Measurements from ENCODE around the gene CRABP2.

The CRABP2 gene

DNA sequence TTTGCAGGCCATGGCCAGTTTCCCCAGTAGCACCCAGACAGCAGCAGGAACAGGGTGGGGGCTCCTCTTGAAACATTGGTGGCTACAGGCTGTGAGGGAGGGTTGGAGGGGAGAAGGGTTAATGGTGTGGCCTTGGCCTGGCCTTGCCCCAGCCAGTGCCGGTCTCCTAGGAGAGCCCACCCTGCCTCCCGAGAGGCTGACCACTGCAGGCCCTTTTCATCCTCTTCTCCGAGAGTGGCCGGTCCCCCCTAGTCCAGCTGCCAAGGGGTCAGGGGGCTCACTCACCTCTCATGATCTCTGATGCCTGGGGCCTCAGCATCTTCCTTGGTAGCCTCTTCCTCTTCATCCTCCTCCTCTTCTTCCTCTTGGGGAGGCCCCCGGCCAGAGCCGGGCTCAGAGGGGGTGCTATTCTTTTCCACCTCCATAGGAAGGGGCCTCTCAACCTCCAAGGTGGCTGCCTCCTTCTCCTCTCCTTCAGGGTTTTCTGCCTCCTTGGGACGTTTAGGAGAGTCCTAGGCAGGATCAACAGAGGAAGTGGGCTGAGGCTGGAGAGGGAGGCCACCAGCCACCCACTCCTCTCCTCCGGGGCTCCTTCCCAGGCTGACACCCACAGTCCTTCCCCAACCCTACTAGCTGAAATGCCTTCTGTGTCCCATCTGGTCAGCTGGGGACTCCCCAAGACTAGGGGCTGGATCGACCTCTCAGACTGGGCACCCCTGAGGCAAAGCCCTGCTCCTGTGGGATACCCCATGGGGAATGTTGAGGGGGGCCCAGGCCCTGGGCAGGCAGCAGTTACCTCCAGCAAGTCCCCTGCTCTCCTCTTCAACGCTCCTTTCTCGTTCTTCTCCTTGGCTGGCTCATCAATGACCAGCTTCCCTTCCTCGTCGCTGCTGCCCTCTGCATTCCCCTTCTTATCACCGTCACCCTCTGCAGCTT, 38.3 kb upstream of the CRABP2 start:
- in situ Hi-C loops (cut with MboI; ENCODE audit: low pct_unique_long_range_greater_than_20kb, low sequenced_read_pairs) = no loop called here

DNA sequence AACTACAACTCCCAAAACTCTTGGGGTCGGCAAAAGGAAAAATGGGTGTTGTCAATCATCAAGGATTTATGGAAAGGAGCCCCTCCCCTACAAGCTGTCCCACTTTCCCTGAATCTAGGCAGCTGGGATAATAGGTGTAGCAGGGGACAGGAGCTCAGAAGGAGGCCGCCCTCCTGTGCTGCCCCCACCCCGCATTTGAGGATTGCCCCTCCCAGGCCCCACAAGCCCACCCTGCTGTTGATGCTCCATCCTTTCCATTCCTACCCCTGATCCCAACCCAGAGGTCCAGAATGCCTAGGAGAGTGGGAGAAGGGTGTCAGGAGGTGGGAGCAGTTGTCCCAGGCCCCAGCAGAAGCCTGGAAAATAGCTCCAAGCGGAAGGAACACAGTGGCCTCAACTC, 37.4 kb upstream of the CRABP2 start:
- DNase-seq = no peak
- in situ Hi-C loops (cut with MboI; ENCODE audit: low pct_unique_long_range_greater_than_20kb, low sequenced_read_pairs) = no loop called here

More for the DNA sequence above, 38.3 kb upstream of the CRABP2 start:
- no peak for DNase-seq

DNA sequence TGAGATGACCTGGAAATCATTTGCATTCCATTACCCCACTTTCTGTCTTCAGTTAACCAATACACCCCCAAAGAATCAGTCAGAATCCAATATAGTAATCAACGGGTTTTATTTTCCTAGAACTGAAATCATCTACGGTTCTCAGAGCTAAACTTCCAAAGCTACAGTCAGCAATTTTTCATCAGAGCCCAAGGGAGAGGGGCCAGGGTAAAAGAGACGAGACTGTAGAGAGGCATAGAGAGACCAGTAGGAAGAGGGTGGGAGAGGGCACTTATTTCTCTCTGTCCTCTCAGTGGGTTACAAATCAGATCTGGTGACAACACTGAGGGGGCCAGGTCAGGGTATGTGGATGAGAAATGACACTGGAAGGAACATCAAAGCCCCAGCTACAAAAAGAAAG, 36.6 kb upstream of the CRABP2 start:
- in situ Hi-C loops (cut with MboI; ENCODE audit: low pct_unique_long_range_greater_than_20kb, low sequenced_read_pairs) = no loop called here
- DNase-seq = no peak

DNA sequence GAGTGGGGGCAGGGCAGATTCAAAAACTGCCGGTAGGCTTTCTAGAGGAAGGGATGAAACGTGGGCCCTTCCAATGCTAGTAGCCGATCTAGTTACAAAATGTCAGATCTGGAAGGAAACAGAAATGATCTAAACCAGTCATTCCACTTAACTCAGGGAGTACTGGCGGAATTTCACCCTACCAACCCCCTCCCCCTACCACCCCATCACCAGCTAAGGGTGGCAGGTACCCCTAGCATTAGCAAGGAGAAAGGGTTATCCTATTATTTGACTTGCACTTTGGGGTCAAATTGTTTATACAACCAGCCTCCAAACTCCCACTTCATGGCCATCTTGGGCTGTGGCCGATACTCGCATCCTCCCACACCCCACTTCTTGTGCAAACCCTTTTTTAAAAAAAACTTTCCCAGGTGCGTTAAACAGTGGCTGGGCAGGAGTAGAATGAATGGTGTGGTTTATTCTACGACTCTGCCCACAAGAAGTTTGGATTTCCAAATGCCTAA, 36.1 kb upstream of the CRABP2 start:
- in situ Hi-C loops (cut with MboI; ENCODE audit: low pct_unique_long_range_greater_than_20kb, low sequenced_read_pairs) = no loop called here

DNA sequence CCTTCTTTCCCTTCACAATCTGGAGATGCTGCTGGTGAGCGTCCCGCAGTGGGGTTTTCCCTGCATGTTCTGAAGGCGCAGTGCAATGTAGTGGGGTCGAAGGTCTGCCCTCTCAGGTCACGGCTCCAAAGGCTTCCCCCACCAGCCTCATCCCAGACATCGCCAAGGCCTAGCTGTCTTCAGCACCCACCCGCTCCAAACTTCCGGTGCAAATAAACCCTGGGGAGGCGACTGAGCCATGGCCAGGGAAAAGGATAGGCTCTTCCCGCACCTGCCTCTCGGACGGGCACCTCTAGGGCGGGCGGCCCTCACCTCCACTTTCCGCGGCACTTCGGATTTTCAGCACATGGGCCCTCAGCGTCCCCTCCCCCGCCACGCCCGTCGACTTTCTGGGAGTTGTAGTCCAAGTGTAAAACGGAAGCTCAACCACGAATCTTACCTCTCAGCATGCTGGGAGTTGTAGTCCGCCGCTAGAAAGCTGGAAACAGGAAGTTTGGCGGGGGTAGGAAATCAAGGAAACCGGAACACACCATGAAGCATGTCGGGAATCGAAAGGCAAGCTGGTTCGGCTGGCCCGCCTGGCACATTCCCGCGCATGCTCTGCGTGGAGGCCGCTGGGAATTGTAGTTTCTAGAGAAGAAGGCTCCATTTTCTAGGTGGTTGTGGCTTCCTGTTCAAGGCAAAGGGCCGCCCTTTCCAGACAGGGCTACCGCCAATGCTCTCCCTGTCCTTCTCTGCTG, 35.5 kb upstream of the CRABP2 start, which contains the start of gene MRPL24:
Gene MRPL24 (minus strand): TSS at position 348 of the 740 bp plus-strand sequence. CDS start 2,384 bp downstream, outside the sequence.
- DNase-seq = peak; percentile 100
- in situ Hi-C loops (cut with MboI; ENCODE audit: low pct_unique_long_range_greater_than_20kb, low sequenced_read_pairs) = no loop called here

More for the DNA sequence above, 36.1 kb upstream of the CRABP2 start:
- DNase-seq = no peak

DNA sequence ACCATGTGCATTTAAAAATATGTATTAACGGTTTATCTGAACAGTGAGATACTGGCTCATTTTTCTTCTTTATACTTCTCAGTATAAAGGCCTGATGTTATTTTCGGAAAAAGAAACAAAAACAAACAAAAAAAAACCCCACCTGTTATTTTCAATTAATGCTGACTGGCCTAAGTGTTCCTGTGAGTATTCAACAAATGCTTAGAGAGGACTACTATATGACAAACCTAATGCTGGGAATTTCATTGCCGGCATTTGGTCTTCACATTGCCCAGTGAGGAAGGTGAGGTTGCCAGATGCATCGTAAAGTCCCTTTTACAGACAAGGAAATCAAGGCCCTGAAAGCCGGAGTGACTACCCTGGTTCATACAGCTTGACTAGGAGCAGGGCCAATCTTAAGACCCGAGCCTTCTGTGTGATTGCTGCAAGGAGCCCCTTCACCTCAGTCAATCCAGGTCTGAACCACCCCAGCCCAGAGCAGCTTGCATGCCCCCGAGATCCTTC, 34.9 kb upstream of the CRABP2 start:
- in situ Hi-C loops (cut with MboI; ENCODE audit: low pct_unique_long_range_greater_than_20kb, low sequenced_read_pairs) = no loop called here
- DNase-seq = no peak

DNA sequence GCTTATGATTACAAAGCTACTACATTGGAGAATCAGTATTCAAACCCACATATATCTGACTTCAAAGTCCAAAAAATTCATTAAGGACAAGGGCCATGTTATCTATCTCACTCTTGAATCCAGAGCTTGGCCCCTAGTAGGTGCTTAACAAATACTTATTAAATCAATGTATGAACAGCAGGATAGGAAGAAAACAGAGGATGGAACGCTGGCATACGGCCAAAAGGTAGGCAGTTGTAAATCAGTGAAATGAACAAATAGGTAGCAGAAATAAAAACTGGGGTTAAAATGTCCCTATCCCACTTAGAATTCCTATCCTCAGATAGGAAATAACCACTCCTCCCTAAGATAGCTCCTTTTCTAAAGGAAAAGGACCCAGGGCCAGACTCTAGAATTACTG, 33.5 kb upstream of the CRABP2 start:
- DNase-seq = no peak
- in situ Hi-C loops (cut with MboI; ENCODE audit: low pct_unique_long_range_greater_than_20kb, low sequenced_read_pairs) = no loop called here

DNA sequence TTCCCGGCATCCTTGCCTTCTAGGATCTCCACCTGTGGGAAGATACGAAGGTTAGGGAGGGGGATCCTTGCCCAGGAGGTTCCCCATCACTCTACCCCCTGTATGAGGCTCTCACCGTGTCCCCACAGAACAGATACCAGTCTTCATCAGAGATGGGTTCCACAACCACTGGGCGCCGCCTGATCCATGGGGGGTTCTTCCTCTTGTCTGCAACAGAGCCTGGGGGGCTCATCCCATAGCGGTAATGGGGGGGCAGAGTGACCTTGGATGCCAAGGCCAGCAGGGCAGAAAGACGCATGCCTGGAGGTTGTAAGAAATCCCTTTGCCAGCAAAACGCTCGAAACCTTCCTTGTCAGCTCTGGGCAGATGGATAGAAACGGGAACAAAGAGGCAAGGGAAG, 33.0 kb upstream of the CRABP2 start:
- no peak for DNase-seq
- in situ Hi-C loops (cut with MboI; ENCODE audit: low pct_unique_long_range_greater_than_20kb, low sequenced_read_pairs) = no loop called here

DNA sequence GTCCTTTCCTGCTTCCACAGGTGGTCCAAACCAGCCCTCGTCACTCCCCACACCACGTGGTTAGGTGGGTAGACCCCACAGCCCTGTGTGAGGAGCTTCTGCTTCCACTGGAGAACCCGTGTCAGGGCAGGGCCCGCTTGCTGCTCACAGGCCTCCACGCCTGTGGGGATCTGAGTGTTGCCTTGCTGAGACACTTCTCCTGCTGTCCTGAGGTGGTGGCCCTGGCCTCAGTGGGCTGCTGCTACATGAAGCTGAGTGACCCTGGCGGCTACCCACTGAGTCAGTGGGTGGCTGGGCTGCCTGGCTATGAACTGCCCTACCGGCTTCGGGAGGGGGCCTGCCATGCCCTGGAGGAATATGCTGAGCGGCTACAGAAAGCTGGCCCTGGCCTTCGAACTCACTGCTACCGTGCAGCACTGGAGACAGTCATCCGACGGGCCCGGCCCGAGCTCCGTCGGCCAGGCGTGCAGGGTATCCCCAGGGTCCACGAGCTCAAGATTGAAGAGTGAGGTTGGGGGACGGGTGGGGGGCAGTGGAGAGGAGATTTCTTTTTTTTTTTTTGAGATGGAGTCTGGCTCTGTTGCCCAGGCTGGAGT, 28.7 kb upstream of the CRABP2 start:
- in situ Hi-C loops (cut with MboI; ENCODE audit: low pct_unique_long_range_greater_than_20kb, low sequenced_read_pairs) = no loop called here
- DNase-seq = no peak

DNA sequence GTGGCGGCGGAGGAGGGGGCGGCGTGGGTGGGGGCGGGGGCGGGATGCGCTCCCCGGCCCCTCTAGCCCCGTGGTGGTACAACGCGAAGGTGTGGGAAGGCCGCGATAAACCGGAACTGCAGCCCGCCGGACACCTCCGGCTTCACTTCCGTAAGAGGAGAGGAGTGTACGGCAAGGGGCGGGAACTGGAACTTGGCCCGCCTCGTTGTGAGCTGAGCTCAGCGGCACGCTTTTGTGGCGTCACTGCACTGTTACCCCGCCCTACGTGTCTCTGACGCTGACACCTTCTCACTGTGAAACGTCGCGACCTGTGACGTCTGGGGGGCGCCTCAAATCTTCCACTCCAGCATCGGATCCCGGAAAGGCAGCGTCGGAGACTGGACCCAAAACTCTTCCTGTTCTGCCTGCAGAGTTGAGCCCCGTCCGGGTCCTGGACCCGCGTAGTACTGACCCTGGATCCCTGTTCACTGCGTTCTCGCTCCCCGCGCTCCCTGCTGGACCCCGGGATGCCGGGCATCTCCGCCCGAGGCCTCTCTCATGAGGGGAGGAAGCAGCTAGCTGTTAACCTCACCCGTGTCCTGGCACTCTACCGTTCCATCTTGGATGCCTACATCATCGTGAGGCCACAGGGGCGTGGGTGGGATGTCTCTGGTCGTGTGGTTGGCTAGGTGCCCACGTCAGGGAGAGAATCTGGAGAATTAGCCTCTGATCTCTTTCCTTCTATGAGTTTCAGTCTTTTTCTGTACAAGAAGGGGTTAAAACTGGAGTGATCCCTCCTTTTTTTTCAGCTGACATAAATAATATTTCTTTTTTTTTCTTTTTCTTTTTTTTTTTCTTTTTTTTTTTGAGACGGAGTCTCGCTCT, 23.4 kb upstream of the CRABP2 start, which contains the start of gene ISG20L2:
Gene ISG20L2 (minus strand): TSS at position 168 of the 864 bp plus-strand sequence. CDS start 1,114 bp downstream, outside the sequence.
- in situ Hi-C loops (cut with MboI; ENCODE audit: low pct_unique_long_range_greater_than_20kb, low sequenced_read_pairs) = no loop called here

DNA sequence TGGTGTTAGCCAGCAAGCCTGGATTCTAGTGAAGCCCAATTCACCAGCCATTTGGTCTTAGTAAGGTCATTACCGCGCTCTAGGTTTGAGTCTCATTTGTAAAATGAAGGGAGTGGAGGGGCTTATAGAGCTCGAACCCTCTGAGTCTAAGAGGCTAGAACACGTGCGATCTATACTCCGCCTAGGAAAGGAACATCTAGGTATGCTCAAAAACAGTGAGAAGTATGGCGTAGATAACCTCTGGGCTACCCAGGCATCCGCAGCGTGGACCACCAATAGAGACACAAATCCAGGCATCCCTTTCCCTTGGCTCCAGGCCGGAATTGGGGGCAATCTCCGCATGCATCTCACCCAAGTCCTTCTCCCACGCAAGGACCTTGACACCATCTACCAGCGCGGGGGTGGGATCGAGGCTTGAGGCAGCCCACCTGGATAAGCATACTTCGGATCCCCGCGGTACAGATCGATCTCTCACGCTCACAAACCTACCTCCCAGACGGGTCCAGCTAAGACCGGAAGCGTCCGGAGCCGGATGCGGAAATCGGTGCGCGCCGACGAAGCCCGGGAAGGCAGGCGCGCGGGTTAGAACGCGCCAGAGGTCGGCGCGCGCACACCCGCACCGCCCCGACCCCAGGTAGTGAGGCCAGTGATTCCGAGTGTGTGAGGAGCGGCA, 22.7 kb upstream of the CRABP2 start, which contains the start of gene METTL25B:
Gene METTL25B (plus strand): TSS at position 544 of the 673 bp plus-strand sequence. CDS start 636 bp downstream, outside the sequence.
- in situ Hi-C loops (cut with MboI; ENCODE audit: low pct_unique_long_range_greater_than_20kb, low sequenced_read_pairs) = no loop called here
- peak; percentile 77 for DNase-seq

More for the DNA sequence above, 23.4 kb upstream of the CRABP2 start, which contains the start of gene ISG20L2:
- DNase-seq = peak; percentile 97

DNA sequence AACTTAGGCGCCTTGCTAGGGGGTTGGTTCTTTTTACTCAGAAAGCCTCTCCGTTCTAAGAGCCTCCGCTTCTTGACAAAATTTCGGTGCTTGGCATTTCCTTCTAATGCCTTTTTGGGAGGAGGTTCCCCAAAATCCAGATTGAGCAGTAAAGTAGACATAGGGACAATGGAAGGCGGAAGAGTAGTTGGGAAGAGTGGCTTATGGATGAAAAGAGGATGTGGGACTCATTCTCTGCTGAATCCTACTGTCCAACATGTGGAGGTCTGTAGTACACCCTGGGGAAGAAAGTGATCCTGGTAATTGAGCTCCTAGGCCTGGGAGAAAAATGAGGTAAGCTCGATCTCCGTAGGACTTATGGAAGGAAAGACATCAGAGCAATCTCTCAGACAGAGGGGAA, 22.1 kb upstream of the CRABP2 start:
- in situ Hi-C loops (cut with MboI; ENCODE audit: low pct_unique_long_range_greater_than_20kb, low sequenced_read_pairs) = no loop called here
- no peak for DNase-seq

DNA sequence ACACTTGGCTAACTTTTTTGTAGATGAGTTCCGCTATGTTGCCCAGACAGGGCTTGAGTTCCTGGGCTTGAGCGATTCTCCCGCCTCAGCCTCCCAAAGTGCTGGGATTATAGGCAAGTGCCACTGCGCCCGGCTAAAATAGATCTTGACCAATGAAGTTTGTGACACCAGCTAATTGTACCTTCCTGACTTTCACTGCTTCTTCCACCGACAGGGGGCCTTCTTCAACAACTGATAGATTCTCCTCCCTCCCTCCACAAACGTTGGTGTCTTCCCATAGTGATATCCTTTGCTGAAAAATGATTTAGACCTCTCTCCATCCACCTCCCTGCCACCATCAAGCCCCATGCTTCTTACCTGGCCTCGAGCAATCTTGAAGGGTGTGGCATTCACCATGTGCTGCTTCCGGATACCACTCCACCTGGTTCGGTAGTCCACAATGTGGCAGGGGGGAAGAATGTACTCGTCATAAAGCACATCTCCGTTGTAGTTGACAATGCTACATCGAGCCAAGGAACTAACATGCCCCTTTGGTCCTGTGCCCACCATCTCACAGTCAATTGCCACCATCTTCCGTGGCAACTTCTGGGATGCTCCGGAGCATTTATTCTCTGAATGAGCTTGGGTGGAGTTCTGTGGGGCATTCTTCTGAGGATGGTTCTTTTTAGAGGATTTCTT, 21.3 kb upstream of the CRABP2 start:
- DNase-seq = peak; percentile 84
- in situ Hi-C loops (cut with MboI; ENCODE audit: low pct_unique_long_range_greater_than_20kb, low sequenced_read_pairs) = no loop called here

DNA sequence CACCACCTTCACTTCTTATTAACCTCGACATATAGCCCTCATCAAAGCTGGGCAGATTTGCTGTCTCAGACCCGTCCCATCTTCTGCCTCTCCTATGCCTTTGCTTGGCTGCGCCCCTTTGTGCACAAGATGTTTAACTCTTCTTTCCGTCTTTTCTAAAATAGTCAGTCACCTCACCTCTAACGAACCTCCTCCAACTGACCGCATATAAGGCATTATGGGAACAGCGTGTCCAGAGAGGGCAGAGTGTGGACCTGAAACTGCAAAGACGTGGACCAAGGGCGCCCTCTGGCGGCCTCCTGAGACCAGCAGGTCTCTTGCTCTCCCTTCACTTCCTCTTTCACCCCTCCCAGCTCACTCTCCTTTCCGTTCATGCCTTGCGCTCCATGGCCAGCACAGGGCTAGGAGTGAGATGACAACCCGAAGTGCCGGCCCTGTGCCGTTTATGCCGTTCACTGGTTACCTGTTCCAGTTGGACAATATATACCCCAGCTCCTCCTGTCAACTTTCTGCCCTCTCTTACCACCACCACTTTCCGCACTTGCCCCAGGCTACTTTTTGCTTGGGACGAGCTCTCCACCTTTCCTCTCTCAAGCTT, 20.4 kb upstream of the CRABP2 start:
- in situ Hi-C loops (cut with MboI; ENCODE audit: low pct_unique_long_range_greater_than_20kb, low sequenced_read_pairs) = no loop called here
- peak; percentile 97 for DNase-seq

DNA sequence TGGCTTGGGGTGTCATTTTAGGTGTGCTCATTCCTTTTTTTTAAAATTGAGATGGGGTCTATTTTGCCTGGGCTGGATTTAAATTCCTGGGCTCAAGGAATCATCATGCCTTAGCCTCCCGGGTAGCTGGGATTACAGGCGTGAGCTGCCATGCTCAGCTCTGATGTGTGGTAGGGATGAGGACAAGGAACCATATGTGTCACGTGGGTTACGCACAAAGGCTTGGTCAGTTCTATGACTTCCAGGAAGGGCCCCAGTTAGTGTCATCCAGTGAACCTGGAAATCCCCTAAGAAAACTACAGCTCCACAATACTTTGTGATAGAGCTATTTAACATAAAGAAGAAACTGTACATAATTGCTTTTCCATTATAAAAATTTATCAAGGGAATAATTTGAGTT, 16.2 kb upstream of the CRABP2 start:
- in situ Hi-C loops (cut with MboI; ENCODE audit: low pct_unique_long_range_greater_than_20kb, low sequenced_read_pairs) = no loop called here
- DNase-seq = no peak

DNA sequence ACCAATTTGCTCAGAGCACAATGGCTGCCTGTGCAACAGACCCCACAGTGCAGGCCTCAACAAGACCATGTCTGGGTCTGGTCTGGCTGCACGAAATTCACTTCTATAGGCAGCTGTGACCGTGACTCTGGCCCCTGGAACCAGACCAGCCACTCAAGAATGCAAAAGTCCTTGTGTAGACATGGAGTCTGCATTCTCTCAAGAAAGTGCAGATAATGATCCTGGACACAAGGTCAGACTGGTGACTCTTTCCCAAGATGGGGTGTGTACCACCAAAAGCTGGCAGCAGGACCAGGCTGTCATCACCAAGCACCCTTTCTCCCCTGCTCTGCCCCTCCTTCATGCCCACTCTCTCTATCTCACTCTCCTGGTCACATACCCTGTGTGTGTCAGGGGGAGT, 15.7 kb upstream of the CRABP2 start:
- DNase-seq = no peak
- in situ Hi-C loops (cut with MboI; ENCODE audit: low pct_unique_long_range_greater_than_20kb, low sequenced_read_pairs) = no loop called here

DNA sequence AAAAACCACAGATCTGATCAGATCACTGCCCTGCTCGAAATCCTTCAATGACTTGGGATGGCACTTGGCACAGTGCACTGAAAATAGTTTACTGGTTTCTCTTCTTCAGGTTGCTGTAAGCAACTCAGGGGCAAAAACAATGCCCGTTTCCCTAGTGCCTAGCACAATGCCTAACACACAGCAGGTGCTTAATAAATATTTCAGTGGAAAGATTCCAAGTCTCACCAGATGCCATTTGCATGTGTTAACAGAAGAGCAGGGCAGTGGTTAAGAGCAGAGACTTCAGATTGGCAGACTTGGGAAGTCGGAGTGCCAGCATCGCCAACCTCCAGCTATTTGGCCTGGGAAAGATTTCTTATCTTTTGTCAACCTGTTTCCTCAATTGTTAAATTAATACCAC, 12.0 kb upstream of the CRABP2 start:
- DNase-seq = no peak
- in situ Hi-C loops (cut with MboI; ENCODE audit: low pct_unique_long_range_greater_than_20kb, low sequenced_read_pairs) = no loop called here
